Fibroblast of the conjunctiva (primary cell): ENCODE measurements around the gene CCNY.
"Not testable (repeated sequence)": the region's sequence is repeated elsewhere in the genome, so short reads cannot be mapped to it uniquely, and the experiment has no call there.

Source experiments
- DNase-seq: peaks from one replicate; pipeline ENCODE4 v3.0.0-alpha.2; 2010; ENCODE audit warnings: low read depth

Gene CCNY

GRCh38 chr10:35336084-35336831 is at the start of gene CCNY:
Gene CCNY, plus strand, starts transcription at chr10:35336509. Its CDS starts 545 bp downstream, at chr10:35337054.
- no peak for DNase-seq

- no peak for DNase-seq
These were observed 47.1 kb upstream of the CCNY start for GRCh38 chr10:35289198-35289597.

GRCh38 chr10:35294506-35294905 is 41.8 kb upstream of the CCNY start:
- no peak for DNase-seq

GRCh38 chr10:35299016-35299415 is 37.3 kb upstream of the CCNY start:
- DNase-seq: no peak

- DNase-seq: peak; percentile 93
These were observed 36.1 kb upstream of the CCNY start for GRCh38 chr10:35300063-35300699.

- no peak for DNase-seq
These were observed 31.7 kb upstream of the CCNY start for GRCh38 chr10:35304649-35305048.

- no peak for DNase-seq
These were observed 29.5 kb upstream of the CCNY start for GRCh38 chr10:35306852-35307251.

- no peak for DNase-seq
These were observed 29.0 kb upstream of the CCNY start for GRCh38 chr10:35307297-35307696.

GRCh38 chr10:35308809-35309208 is 27.5 kb upstream of the CCNY start:
- no peak for DNase-seq

GRCh38 chr10:35314142-35314541 is 22.2 kb upstream of the CCNY start:
- DNase-seq: not testable (repeated sequence)

- DNase-seq: not testable (repeated sequence)
These were observed 21.1 kb upstream of the CCNY start for GRCh38 chr10:35315235-35315634.

GRCh38 chr10:35316218-35316967 is 19.9 kb upstream of the CCNY start:
- DNase-seq: no peak

- DNase-seq: no peak
These were observed 17.8 kb upstream of the CCNY start for GRCh38 chr10:35318551-35318950.

- DNase-seq: no peak
These were observed 16.0 kb upstream of the CCNY start for GRCh38 chr10:35320341-35320740.

GRCh38 chr10:35322636-35323035 is 13.7 kb upstream of the CCNY start:
- no peak for DNase-seq

GRCh38 chr10:35324196-35324595 is 12.1 kb upstream of the CCNY start:
- no peak for DNase-seq

- no peak for DNase-seq
These were observed 9.7 kb upstream of the CCNY start for GRCh38 chr10:35326466-35327235.

GRCh38 chr10:35327790-35328403 is 8.4 kb upstream of the CCNY start:
- DNase-seq: no peak

- DNase-seq: no peak
These were observed 7.8 kb upstream of the CCNY start for GRCh38 chr10:35328404-35329037.

GRCh38 chr10:35329520-35329919 is 6.8 kb upstream of the CCNY start:
- DNase-seq: no peak
